Measurements from ENCODE around the gene CXCL6. TPM values are rescaled to one million over a fixed set of nuclear protein-coding genes. Genes with fewer than 3 reads are reported as not detected.

Gene CXCL6
- total and polyA plus RNA-seq, 3 experiments from 2014 or later, result not detected

DNA sequence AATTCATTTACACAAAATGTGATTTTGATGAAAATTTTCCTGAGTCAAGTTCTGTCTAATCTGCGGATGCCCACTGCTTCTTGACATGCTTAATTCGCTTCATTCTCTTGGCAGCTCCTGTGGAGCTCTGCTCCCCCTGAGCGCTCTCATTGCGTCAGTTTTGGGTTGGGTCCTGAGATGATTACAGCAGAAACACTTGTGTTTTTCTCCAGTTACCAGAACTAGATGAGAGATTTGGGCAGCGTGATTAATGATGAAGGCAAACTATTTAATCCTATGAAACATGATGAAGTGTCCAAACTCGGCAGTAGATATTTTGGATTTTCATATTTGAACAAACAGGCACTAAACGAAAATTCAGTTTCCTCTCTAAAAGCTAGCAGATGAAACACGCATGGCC is 28.5 kb downstream of the CXCL6 start:
- Mint-ChIP-seq H3K4me1 (no peaks in the 10 kb centered on the region), H3K27ac (no peak overlapping the region), H3K4me3 (no peak overlapping the region), H3K9me3 (peaks cover 0 to 6% (median 3%) of the 10 kb centered on the region in 5 donors), H3K27me3 (peaks cover 12 to 16% of the 10 kb centered on the region in 2 donors), H3K36me3 (no peaks in the 10 kb centered on the region)
- no peaks in the 10 kb centered on the region for H3K36me3 ChIP-seq (ENCODE audit: insufficient read depth, low read length)
- H3K4me1 ChIP-seq (ENCODE audit: insufficient read depth, low read length), result no peaks in the 10 kb centered on the region
- no peak overlapping the region for H3K27ac ChIP-seq (ENCODE audit: low read depth, low read length)
- ChIA-PET POLR2A (no interaction called here), CTCF (no interaction called here)
- H3K27me3 ChIP-seq (ENCODE audit: insufficient read depth, low read length, poor library complexity, severe bottlenecking), result no peaks in the 10 kb centered on the region
- H3K4me3 ChIP-seq (ENCODE audit: low read length), result no peak overlapping the region
- DNase-seq, result no peak
- H3K9me3 ChIP-seq (ENCODE audit: low read length), result no peaks in the 10 kb centered on the region

DNA sequence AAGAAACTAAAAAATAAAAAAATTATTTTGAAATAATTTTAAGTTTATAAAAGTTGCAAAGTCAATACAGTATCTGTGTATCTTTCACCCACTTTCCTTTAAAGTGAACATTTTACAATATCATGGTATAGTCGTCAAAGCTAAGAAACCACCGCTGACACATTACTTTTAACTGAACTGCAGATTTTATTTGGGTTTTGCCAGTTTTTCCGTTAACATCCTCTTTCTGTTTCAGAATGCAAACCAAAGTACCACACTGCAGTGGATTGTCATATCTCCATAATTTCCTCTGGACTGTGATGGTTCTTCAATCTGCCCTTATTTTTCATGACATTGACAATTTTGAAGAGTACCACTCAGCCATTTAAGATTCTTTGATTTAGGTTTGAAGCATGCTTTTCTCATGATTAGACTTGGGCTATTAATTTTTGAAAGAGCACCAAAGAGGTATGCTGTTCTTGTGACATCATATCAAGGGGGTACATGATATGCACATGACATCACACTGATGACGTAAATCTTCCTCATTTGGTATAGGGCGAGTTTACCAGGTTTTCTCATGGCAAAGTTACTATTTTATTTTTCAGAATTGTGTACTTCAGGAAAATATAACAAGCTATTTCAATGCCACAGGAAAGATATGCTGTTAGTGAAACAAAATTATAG is 29.1 kb downstream of the CXCL6 start:
- no peaks in the 10 kb centered on the region for H3K36me3 Mint-ChIP-seq
- H3K27me3 Mint-ChIP-seq, result peaks cover 13 to 18% of the 10 kb centered on the region in 2 donors
- ChIA-PET POLR2A (no interaction called here), CTCF (no interaction called here)
- H3K4me1 Mint-ChIP-seq, result no peaks in the 10 kb centered on the region
- H3K27ac Mint-ChIP-seq, result no peak overlapping the region
- no peak overlapping the region for H3K4me3 Mint-ChIP-seq
- DNase-seq, result no peak
- Histone ChIP-seq H3K4me3 (ENCODE audit: low read length) (no peak overlapping the region), H3K36me3 (ENCODE audit: insufficient read depth, low read length) (no peaks in the 10 kb centered on the region), H3K27me3 (ENCODE audit: insufficient read depth, low read length, poor library complexity, severe bottlenecking) (no peaks in the 10 kb centered on the region), H3K4me1 (ENCODE audit: insufficient read depth, low read length) (no peaks in the 10 kb centered on the region), H3K9me3 (ENCODE audit: low read length) (no peaks in the 10 kb centered on the region), H3K27ac (ENCODE audit: low read depth, low read length) (no peak overlapping the region)
- peaks cover 0 to 6% (median 3%) of the 10 kb centered on the region in 5 donors for H3K9me3 Mint-ChIP-seq

DNA sequence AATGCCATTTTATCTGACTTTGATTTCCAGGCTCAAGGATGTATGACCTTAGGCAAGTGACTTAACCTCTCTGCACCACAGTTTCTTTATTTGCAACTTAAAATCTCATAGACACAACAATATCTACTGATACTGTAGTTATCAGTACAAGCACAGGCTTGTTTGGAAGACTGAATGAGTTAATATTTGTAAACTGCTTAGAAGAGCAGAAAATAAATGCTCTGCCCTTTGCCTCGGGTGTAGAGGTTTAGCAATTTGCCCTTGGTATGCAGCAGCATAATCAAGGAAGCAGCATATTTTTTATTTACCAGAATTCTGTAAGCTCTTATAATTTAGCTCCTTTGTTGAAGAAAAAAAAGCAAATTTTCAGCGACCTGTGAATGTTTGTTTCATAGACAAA is 29.8 kb downstream of the CXCL6 start:
- H3K9me3 ChIP-seq (ENCODE audit: low read length), result no peaks in the 10 kb centered on the region
- DNase-seq, result no peak
- H3K36me3 ChIP-seq (ENCODE audit: insufficient read depth, low read length), result no peaks in the 10 kb centered on the region
- H3K4me3 Mint-ChIP-seq, result no peak overlapping the region
- POLR2A ChIA-PET, result no interaction called here
- H3K4me1 ChIP-seq (ENCODE audit: insufficient read depth, low read length), result no peaks in the 10 kb centered on the region
- CTCF ChIA-PET, result no interaction called here
- H3K4me3 ChIP-seq (ENCODE audit: low read length), result no peak overlapping the region
- H3K4me1 Mint-ChIP-seq, result no peaks in the 10 kb centered on the region
- H3K36me3 Mint-ChIP-seq, result no peaks in the 10 kb centered on the region
- peaks cover 0 to 6% (median 3%) of the 10 kb centered on the region in 5 donors for H3K9me3 Mint-ChIP-seq
- H3K27ac ChIP-seq (ENCODE audit: low read depth, low read length), result no peak overlapping the region
- H3K27ac Mint-ChIP-seq, result no peak overlapping the region
- H3K27me3 Mint-ChIP-seq, result peaks cover 13 to 18% of the 10 kb centered on the region in 2 donors
- no peaks in the 10 kb centered on the region for H3K27me3 ChIP-seq (ENCODE audit: insufficient read depth, low read length, poor library complexity, severe bottlenecking)

DNA sequence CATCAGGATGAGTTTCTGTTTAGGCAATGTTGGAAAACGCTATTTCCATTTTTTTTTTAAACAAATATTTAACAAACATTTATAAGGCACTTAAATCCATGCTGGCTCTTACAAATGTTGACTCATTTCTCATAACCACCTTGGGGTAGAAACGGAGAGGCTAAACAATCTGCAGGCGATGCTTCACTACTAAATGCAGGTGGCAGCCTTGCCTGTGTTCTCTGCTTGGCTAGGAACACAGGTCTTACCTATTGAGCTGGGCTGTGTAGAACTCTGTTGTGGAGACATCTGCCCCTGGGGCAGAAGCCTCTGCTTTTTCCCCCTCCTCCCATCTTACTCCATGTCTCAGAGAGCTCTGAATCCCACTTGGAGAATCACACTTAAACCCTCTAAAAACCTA is 31.3 kb downstream of the CXCL6 start:
- H3K27me3 Mint-ChIP-seq, result peaks cover 13 to 18% of the 10 kb centered on the region in 2 donors
- H3K4me3 Mint-ChIP-seq, result no peak overlapping the region
- H3K27me3 ChIP-seq (ENCODE audit: insufficient read depth, low read length, poor library complexity, severe bottlenecking), result no peaks in the 10 kb centered on the region
- H3K4me1 Mint-ChIP-seq, result no peaks in the 10 kb centered on the region
- H3K9me3 ChIP-seq (ENCODE audit: low read length), result no peaks in the 10 kb centered on the region
- ChIA-PET CTCF (no interaction called here), POLR2A (no interaction called here)
- no peaks in the 10 kb centered on the region for H3K4me1 ChIP-seq (ENCODE audit: insufficient read depth, low read length)
- H3K27ac ChIP-seq (ENCODE audit: low read depth, low read length), result no peak overlapping the region
- H3K27ac Mint-ChIP-seq, result no peak overlapping the region
- H3K4me3 ChIP-seq (ENCODE audit: low read length), result no peak overlapping the region
- H3K36me3 Mint-ChIP-seq, result no peaks in the 10 kb centered on the region
- DNase-seq, result no peak
- H3K36me3 ChIP-seq (ENCODE audit: insufficient read depth, low read length), result no peaks in the 10 kb centered on the region
- H3K9me3 Mint-ChIP-seq, result peaks cover 0 to 6% (median 3%) of the 10 kb centered on the region in 5 donors

DNA sequence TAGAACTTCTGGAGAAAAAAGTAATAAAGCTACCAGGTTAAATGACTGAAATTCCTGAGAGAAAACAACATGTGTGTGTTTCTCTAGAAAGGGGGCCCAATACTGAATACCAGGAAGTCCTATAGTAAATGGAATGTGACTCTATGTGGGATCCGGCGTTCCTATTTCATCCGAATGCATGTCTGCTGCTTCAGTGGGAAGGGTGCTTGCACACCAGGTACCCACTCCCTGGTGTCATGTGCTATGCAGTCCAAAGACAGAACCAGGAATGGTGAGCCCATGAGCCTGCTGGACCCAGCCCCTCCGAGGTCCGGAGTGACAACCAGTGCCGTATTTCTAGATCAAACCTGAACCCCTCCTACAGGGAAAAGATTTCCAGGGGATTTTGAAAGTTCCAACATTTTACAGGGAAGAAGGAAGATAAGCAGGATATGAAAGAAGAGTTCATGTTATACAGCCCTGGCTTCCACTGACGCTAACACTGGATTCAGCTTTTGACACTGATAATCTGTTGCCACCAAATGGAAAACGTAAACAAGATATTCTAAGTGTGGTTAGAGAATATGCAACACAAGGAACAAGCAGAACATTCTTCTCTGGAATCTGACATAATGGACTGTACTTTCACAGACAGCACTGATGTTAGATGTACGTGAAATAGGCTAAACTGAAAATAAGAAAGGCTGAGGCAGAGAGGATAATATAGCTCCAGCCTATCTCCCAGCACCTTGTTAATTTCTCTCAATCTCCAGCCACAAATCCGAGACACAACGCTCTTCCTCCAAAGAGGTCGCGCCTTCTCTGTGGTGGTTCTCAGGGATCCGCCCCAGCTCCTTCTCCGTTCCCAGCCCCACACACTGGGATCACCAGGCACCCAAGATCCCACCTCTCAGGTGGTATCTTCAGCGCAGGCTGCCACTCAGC is 32.0 kb downstream of the CXCL6 start:
- no peaks in the 10 kb centered on the region for H3K4me1 Mint-ChIP-seq
- no peaks in the 10 kb centered on the region for H3K36me3 Mint-ChIP-seq
- POLR2A ChIA-PET, result no interaction called here
- H3K9me3 Mint-ChIP-seq, result peaks cover 0 to 6% (median 3%) of the 10 kb centered on the region in 5 donors
- H3K4me3 Mint-ChIP-seq, result no peak overlapping the region
- Histone ChIP-seq H3K36me3 (ENCODE audit: insufficient read depth, low read length) (no peaks in the 10 kb centered on the region), H3K27me3 (ENCODE audit: insufficient read depth, low read length, poor library complexity, severe bottlenecking) (no peaks in the 10 kb centered on the region), H3K9me3 (ENCODE audit: low read length) (no peaks in the 10 kb centered on the region), H3K27ac (ENCODE audit: low read depth, low read length) (no peak overlapping the region), H3K4me1 (ENCODE audit: insufficient read depth, low read length) (no peaks in the 10 kb centered on the region), H3K4me3 (ENCODE audit: low read length) (no peak overlapping the region)
- CTCF ChIA-PET, result no interaction called here
- H3K27me3 Mint-ChIP-seq, result peaks cover 13 to 18% of the 10 kb centered on the region in 2 donors
- no peak overlapping the region for H3K27ac Mint-ChIP-seq
- no peak for DNase-seq

DNA sequence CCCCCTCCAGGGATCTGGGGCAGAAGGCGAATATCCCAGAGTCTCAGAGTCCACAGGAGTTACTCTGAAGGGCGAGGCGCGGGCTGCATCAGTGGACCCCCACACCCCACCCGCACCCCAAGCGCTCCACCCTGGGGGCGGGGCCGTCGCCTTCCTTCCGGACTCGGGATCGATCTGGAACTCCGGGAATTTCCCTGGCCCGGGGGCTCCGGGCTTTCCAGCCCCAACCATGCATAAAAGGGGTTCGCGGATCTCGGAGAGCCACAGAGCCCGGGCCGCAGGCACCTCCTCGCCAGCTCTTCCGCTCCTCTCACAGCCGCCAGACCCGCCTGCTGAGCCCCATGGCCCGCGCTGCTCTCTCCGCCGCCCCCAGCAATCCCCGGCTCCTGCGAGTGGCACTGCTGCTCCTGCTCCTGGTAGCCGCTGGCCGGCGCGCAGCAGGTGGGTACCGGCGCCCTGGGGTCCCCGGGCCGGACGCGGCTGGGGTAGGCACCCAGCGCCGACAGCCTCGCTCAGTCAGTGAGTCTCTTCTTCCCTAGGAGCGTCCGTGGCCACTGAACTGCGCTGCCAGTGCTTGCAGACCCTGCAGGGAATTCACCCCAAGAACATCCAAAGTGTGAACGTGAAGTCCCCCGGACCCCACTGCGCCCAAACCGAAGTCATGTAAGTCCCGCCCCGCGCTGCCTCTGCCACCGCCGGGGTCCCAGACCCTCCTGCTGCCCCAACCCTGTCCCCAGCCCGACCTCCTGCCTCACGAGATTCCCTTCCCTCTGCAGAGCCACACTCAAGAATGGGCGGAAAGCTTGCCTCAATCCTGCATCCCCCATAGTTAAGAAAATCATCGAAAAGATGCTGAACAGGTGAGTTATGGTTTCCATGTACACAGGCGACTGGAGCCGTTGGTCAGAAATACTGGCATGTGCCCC is 32.9 kb downstream of the CXCL6 start, which contains the start of gene CXCL1:
CXCL1 (plus strand) TSS at position 264 of the 926 bp plus-strand sequence; CDS start at position 342, 78 bp downstream.
- Histone ChIP-seq H3K4me1 (ENCODE audit: insufficient read depth, low read length) (no peaks in the 10 kb centered on the region), H3K36me3 (ENCODE audit: insufficient read depth, low read length) (no peaks in the 10 kb centered on the region), H3K27me3 (ENCODE audit: insufficient read depth, low read length, poor library complexity, severe bottlenecking) (no peaks in the 10 kb centered on the region), H3K9me3 (ENCODE audit: low read length) (no peaks in the 10 kb centered on the region), H3K27ac (ENCODE audit: low read depth, low read length) (no peak within 1 kb of the TSS), H3K4me3 (ENCODE audit: low read length) (no peak within 1 kb of the TSS)
- Mint-ChIP-seq H3K9me3 (peaks cover 0 to 6% (median 3%) of the 10 kb centered on the region in 5 donors), H3K4me1 (no peaks in the 10 kb centered on the region), H3K4me3 (no peak within 1 kb of the TSS), H3K36me3 (no peaks in the 10 kb centered on the region), H3K27me3 (peaks cover 13 to 14% of the 10 kb centered on the region in 2 donors), H3K27ac (no peak within 1 kb of the TSS)
- POLR2A ChIA-PET, result no interaction called here
- DNase-seq, result no peak
- CTCF ChIA-PET, result no interaction called here

DNA sequence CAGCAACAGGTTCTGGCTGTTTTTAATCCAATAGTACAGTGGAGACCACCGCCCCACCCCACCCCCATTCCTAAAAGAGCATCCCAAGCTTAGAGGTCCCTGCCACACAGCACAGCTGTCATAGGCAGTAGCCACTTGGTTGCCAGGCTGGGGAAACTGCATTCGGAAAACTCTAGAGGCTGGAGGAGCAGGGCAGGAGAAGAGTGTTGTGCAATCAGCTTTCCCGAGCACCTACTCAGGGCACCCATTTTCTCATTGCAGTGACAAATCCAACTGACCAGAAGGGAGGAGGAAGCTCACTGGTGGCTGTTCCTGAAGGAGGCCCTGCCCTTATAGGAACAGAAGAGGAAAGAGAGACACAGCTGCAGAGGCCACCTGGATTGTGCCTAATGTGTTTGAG is 33.8 kb downstream of the CXCL6 start:
- no peak overlapping the region for H3K4me3 Mint-ChIP-seq
- no peaks in the 10 kb centered on the region for H3K36me3 Mint-ChIP-seq
- no peak for DNase-seq
- Histone ChIP-seq H3K4me3 (ENCODE audit: low read length) (no peak overlapping the region), H3K27me3 (ENCODE audit: insufficient read depth, low read length, poor library complexity, severe bottlenecking) (no peaks in the 10 kb centered on the region), H3K27ac (ENCODE audit: low read depth, low read length) (no peak overlapping the region), H3K36me3 (ENCODE audit: insufficient read depth, low read length) (no peaks in the 10 kb centered on the region), H3K4me1 (ENCODE audit: insufficient read depth, low read length) (no peaks in the 10 kb centered on the region), H3K9me3 (ENCODE audit: low read length) (no peaks in the 10 kb centered on the region)
- H3K4me1 Mint-ChIP-seq, result no peaks in the 10 kb centered on the region
- H3K27me3 Mint-ChIP-seq, result peaks cover 13 to 14% of the 10 kb centered on the region in 2 donors
- POLR2A ChIA-PET, result no interaction called here
- peaks cover 0 to 6% (median 3%) of the 10 kb centered on the region in 5 donors for H3K9me3 Mint-ChIP-seq
- CTCF ChIA-PET, result no interaction called here
- no peak overlapping the region for H3K27ac Mint-ChIP-seq
